ENCODE data around the gene FMO5. TPM values are rescaled to one million over a fixed set of nuclear protein-coding genes. Genes with fewer than 3 reads are reported as not detected.
A peak's percentile ranks its signal among the peaks of the same experiment; 100 is the strongest.

The FMO5 gene
- total and polyA plus RNA-seq, 2 of the 13 experiments (the other 11 are each of a cell fraction or from before 2014, with no cell fraction given): 48.2 to 149 TPM

DNA sequence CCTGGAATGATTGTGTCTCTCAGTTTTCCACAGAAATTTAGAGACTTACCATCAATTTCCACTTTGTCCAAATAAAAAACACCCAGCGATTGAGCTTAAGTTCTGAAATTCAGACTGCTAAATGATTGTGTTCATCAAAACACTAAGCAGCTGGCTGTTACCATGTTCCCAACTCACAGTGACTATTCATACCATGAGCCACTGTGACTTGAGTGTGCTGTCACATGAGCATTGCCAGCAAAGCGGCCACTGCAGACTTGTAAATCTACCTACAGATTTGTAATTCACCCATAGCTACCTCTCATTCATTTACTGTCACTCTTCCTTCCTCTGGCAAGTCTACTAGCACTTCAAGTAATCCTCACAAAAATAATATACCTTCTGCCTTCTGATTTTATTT, 35.6 kb downstream of the FMO5 start:
- in situ Hi-C loops (cut with HindIII; ENCODE audit: extremely low pct_ligation_motif_present, low pct_unique_long_range_greater_than_20kb) (no loop called here), intact Hi-C loops (cut with micrococcal nuclease; ENCODE audit: unreplicated experiment) (no loop called here)

GRCh38 chr1:147185432-147185831, 39.7 kb downstream of the FMO5 start:
- FAIRE-seq (no peak), ATAC-seq (no peak), DNase-seq (ENCODE audit: low spot score) (no peak)
- no peak overlapping the region for H3K4me3 ChIP-seq (replicated peaks in 1 of 3; ENCODE audit: insufficient read depth in 1 of 3, low read depth in 2 of 3, low read length in 3 of 3)
- peaks cover 5 to 10% of the 10 kb centered on the region in 2 experiments; a peak in 4 of 5 replicates for H3K36me3 ChIP-seq (replicated peaks in 1 of 2; ENCODE audit: control insufficient read depth in 1 of 2, insufficient read depth in 2 of 2, low read length in 2 of 2)
- H2AFZ ChIP-seq (ENCODE audit: low read length): no peak overlapping the region
- no peaks in the 10 kb centered on the region for H3K79me2 ChIP-seq (ENCODE audit: insufficient read depth, low read length)
- POLR2A ChIA-PET: no interaction called here
- CTCF ChIA-PET (ENCODE audit: low intra/inter-chr PET ratio, low total read pairs): interaction anchor here (1.6 kb wide), 1 partner anchor 57 kb away, joined by 4 read pairs; the partner anchor contains the start of gene CHD1L
- no peaks in the 10 kb centered on the region for H3K9me3 ChIP-seq (ENCODE audit: low read length)
- H3K4me2 ChIP-seq (ENCODE audit: low read depth, low read length): no peak overlapping the region
- no peaks in the 10 kb centered on the region for H4K20me1 ChIP-seq (ENCODE audit: insufficient read depth, low read length)
- in situ Hi-C loops (cut with HindIII; ENCODE audit: extremely low pct_ligation_motif_present, low pct_unique_long_range_greater_than_20kb) (no loop called here), intact Hi-C loops (cut with micrococcal nuclease; ENCODE audit: unreplicated experiment) (no loop called here)
- no peak overlapping the region for H3K27ac ChIP-seq (ENCODE audit: extremely low read length, insufficient read depth, low read length)
- H3K27me3 ChIP-seq (ENCODE audit: control insufficient read depth in 1 of 2, insufficient read depth in 2 of 2, low read length in 2 of 2): no peaks in the 10 kb centered on the region
- BruUV-seq (replicated peaks): no TSS peak
- H3K4me1 ChIP-seq (ENCODE audit: insufficient read depth, low read length): no peaks in the 10 kb centered on the region
- 100% methylated on average over 2 of the region's 2 CpGs for WGBS (ENCODE audit: low lambda C conversion rate)
- no peak overlapping the region for H3K9ac ChIP-seq (ENCODE audit: insufficient read depth, low read depth, low read length)
- no peak for TF ChIP-seq ZSCAN20 (CRISPR knock-in tag; IDR thresholded peaks at IDR 0.05; ENCODE audit: borderline replicate concordance)
- peak; percentile 30; the same call in 1 of the 2 replicates for TF ChIP-seq POLR2G (IDR thresholded peaks at IDR 0.05; ENCODE audit: low read depth, low read length)

More for the DNA sequence above, 35.6 kb downstream of the FMO5 start:
- Histone ChIP-seq H3K27me3 (ENCODE audit: control insufficient read depth in 1 of 2, insufficient read depth in 2 of 2, low read length in 2 of 2) (no peaks in the 10 kb centered on the region), H3K9ac (ENCODE audit: insufficient read depth, low read depth, low read length) (no peak overlapping the region), H2AFZ (ENCODE audit: low read length) (no peak overlapping the region), H3K9me3 (ENCODE audit: low read length) (no peaks in the 10 kb centered on the region), H3K27ac (ENCODE audit: extremely low read length, insufficient read depth, low read length) (no peak overlapping the region), H3K4me2 (ENCODE audit: low read depth, low read length) (no peak overlapping the region), H3K79me2 (ENCODE audit: insufficient read depth, low read length) (no peaks in the 10 kb centered on the region), H3K4me1 (ENCODE audit: insufficient read depth, low read length) (no peaks in the 10 kb centered on the region), H3K36me3 (replicated peaks in 1 of 2; ENCODE audit: control insufficient read depth in 1 of 2, insufficient read depth in 2 of 2, low read length in 2 of 2) (peaks cover 5 to 10% of the 10 kb centered on the region in 2 experiments; a peak in 4 of 5 replicates), H3K4me3 (replicated peaks in 1 of 3; ENCODE audit: insufficient read depth in 1 of 3, low read depth in 2 of 3, low read length in 3 of 3) (no peak overlapping the region), H4K20me1 (ENCODE audit: insufficient read depth, low read length) (no peaks in the 10 kb centered on the region)
- ChIA-PET CTCF (ENCODE audit: low intra/inter-chr PET ratio, low total read pairs) (no interaction called here), POLR2A (interaction anchor here (1.0 kb wide), 1 partner anchor 16 kb away, joined by 3 read pairs; no protein-coding TSS in a partner anchor)
- FAIRE-seq: no peak
- 0 out of 2 replicates have a peak, but pooled peaks have one; percentile 34 for TF ChIP-seq POLR2AphosphoS5 (IDR thresholded peaks at IDR 0.05; ENCODE audit: low read depth, low read length)
- TF ChIP-seq POLR2G (IDR thresholded peaks at IDR 0.05; ENCODE audit: low read depth, low read length): peak; percentile 41; the same call in 1 of the 2 replicates
- peak; percentile 50 for TF ChIP-seq RBM22 (optimal IDR thresholded peaks at IDR 0.05; ENCODE audit: low read length)
- peak in 1 of 2 experiments; percentile 29; a peak in 1 of 4 replicates for TF ChIP-seq POLR2A (IDR thresholded peaks at IDR 0.05; ENCODE audit: insufficient read depth in 1 of 2, low read depth in 2 of 2, low read length in 2 of 2)
- no peak for TF ChIP-seq RARG (CRISPR knock-in tag; IDR thresholded peaks at IDR 0.05; ENCODE audit: low read depth)
- no TSS peak for BruUV-seq (replicated peaks)
- 89% methylated on average over 2 of the region's 2 CpGs for WGBS (ENCODE audit: low lambda C conversion rate)
- no peak for DNase-seq (ENCODE audit: low spot score)
- ATAC-seq: peak; percentile 44; the same call in 1 of the 3 replicates

Measured in HepG2 (cell line).